Measurements from ENCODE around the gene MICA.
A peak's percentile ranks its signal among the peaks of the same experiment; 100 is the strongest.

Gene MICA

GRCh38 chr6:31462026-31462963 is 58.9 kb downstream of the MICA start:
- DNase-seq = no peak

GRCh38 chr6:31462964-31463870 is 59.8 kb downstream of the MICA start:
- peak; percentile 66 for DNase-seq

DNA sequence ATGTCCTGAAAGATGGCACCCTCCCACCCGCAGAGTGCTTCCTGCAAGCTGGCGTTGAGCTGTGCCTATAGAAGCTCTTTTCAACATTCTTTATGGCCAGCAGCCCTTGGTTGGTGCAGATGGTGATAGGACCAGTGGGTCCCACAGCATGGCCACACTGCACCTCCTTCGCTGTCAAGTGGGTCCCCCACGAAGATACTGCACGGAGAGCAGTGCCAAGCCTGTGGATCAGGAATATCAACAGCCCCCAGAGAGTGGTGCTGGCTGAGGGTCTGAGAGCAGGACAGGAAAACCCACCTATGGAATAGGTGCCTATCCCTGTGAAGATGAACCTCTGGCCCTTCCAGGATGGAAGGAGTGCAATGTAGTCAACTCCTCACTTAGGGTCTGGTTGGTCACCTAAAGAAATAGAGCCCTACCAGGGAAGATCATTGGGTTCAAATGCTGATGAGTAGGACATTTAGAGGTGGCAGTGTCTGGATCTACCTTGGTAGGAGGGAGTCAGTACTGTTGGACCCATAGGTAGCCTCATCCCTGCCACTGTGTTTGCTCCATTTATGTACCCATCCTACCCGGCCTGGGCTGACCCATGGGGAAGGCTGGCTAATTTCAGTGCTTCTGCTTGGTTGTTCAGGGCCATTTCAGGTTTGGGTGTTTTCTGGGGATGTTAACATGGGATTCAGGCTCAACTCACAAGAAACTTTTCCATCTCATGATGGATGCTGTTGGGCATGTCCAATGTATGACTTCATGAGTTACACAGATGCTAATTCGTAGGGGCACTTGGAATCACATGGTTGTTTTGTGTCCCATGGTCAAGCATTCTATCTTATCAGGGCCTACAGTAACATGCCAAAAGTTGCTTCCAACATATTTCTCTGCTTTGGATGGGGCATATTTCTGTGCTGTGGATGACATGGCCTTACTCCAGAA is 61.1 kb downstream of the MICA start:
- no peak for DNase-seq

All from left hindlimb (tissue), 1 donor.